Stimulated activated naive CD8-positive, alpha-beta T cell treated with anti-CD3 and anti-CD28 coated beads, Interleukin-15, amount 100 ng/mL, for 72 hours (primary cell): ENCODE results near the gene MUC4.
"Not testable (repeated sequence)": the region's sequence is repeated elsewhere in the genome, so short reads cannot be mapped to it uniquely, and the experiment has no call there.

ENCODE experiments used
- ATAC-seq: fragments of 150-1000 bp; cut with Tn5 transposase; 2 replicates; pipeline ENCODE4 v1.10.0; 2021; ENCODE audit warnings: mild to moderate bottlenecking, moderate library complexity
- DNase-seq, 2 donors: peaks; one replicate each; pipeline ENCODE4 v3.0.0; 2021 to 2022
- H3K27ac Mint-ChIP-seq, 2 donors: one replicate each; pipeline ENCODE4 v1.8.0; 2022; ENCODE audit warnings: mild to moderate bottlenecking in 2 of 2, mixed read lengths in 2 of 2, moderate library complexity in 2 of 2
- H3K27me3 Mint-ChIP-seq: one replicate; pipeline ENCODE4 v1.8.0; 2022; ENCODE audit warnings: mixed read lengths
- H3K4me1 Mint-ChIP-seq: one replicate; pipeline ENCODE4 v1.8.0; 2022; ENCODE audit warnings: mild to moderate bottlenecking, mixed read lengths
- H3K4me3 Mint-ChIP-seq, 2 donors: one replicate each; pipeline ENCODE4 v1.8.0; 2022; ENCODE audit warnings: mild to moderate bottlenecking in 2 of 2, mixed read lengths in 2 of 2, moderate library complexity in 1 of 2
- H3K9me3 Mint-ChIP-seq, 2 donors: one replicate each; pipeline ENCODE4 v1.8.0; 2022; ENCODE audit warnings: mixed read lengths in 2 of 2

Gene MUC4

DNA sequence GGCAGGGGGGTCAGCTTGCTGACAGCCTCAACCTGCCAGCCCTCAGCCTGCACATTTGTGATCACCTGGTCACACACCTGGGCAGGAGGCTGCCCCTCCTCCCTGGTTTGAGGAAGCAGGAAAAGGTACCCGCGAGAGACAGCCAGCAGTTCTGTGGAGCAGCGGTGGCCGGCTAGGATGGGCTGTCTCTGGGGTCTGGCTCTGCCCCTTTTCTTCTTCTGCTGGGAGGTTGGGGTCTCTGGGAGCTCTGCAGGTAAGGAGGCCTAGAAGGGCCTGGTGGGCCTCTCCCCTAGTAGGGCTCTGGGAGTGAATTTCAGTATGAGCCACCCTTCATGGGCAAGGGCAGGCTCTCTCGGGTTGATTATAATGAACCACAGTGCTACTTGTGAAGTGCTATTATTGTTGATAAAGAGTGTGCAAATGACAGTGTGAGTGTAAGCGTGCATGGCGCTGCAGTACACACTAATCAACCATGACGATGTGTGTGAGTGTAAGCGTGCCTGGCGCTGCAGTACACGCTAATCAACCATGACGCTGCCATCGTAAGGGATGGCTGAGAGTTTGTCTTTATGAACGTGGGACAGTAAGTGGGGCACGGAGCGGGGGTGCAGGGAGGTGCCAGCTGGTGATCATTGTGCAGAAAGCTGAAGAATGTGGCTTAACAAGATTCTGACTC, 90.8 kb downstream of the MUC4 start, which contains the start of gene MUC20:
Gene MUC20 (plus strand): TSS at position 148 of the 676 bp plus-strand sequence. CDS start 30 bp downstream, at position 178.
- Mint-ChIP-seq H3K27ac (peak within 1 kb of the TSS in 1 of 2 donors; percentile 21), H3K4me3 (peak within 1 kb of the TSS; percentile 41 to 68), H3K4me1 (peaks cover 24% of the 10 kb centered on the region)
- not testable (repeated sequence) for H3K27me3 Mint-ChIP-seq, DNase-seq, H3K9me3 Mint-ChIP-seq
- peak; percentile 57 for ATAC-seq

DNA sequence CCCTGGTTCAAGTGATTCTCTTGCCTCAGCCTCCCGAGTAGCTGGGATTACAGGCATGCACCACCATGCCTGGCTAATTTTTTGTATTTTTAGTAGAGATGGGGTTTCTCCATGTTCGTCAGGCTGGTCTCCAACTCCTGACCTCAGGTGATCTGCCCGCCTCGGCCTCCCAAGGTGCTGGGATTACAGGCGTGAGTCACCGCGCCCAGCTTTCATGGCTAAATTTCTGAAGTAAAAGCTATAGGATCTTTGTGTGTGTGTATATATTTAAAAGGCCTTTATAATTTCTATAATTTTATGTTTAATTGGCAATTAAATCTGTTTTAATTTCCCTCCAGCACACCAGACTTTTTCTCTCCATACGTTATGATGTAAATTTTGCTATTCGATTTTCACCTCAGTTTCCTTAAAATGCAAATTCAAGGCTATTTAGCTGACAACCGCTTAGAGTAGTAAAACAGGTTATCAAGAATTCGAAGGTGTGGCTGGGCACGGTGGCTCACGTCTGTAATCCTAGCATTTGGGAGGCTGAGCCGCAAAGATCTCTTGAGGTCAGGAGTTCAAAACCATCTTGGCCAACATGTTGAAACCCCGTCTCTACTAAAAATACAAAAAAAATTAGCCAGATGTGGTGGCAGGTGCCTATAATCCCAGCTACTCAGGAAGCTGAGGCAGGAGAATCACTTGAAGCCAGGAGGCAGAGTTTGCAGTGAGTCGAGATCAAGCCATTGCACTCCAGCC, 92.0 kb downstream of the MUC4 start:
- not testable (repeated sequence) for DNase-seq, H3K9me3 Mint-ChIP-seq, H3K27ac Mint-ChIP-seq, H3K4me3 Mint-ChIP-seq, H3K27me3 Mint-ChIP-seq, ATAC-seq
- peaks cover 27% of the 10 kb centered on the region for H3K4me1 Mint-ChIP-seq

DNA sequence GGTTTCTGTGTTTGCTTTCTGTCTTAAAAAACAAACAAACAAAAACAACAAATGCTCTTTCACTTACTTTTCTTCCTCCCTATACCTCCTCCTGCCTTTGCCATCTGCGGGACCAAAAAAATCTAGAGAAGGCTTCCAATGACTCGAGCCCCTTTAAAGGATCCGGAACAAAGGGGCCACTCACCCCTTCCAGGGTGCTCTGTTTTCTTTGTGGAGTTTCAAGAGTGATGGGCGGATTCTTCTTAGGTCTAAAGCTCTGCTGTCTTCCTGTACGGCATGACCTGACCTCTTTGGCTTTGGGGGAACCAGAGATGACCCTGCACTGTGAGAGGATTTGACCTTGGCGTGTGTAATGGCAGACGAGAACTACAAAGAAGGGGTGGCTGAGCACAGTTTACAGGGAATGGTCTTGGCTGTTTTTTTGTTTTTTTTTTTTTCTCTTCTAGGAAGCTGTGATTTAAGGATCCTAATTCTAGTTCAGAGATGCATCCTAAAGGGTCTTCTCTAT, 93.2 kb downstream of the MUC4 start:
- H3K27ac Mint-ChIP-seq = no peak overlapping the region
- peaks cover 27% of the 10 kb centered on the region for H3K4me1 Mint-ChIP-seq
- H3K4me3 Mint-ChIP-seq = no peak overlapping the region
- H3K9me3 Mint-ChIP-seq = no peaks in the 10 kb centered on the region
- no peak for DNase-seq
- no peak for ATAC-seq
- H3K27me3 Mint-ChIP-seq = no peaks in the 10 kb centered on the region

- H3K27me3 Mint-ChIP-seq = no peaks in the 10 kb centered on the region
- no peak overlapping the region for H3K4me3 Mint-ChIP-seq
- no peaks in the 10 kb centered on the region for H3K9me3 Mint-ChIP-seq
- ATAC-seq (no peak), DNase-seq (no peak)
- no peak overlapping the region for H3K27ac Mint-ChIP-seq
- H3K4me1 Mint-ChIP-seq = peaks cover 27% of the 10 kb centered on the region
These were observed 93.8 kb downstream of the MUC4 start for GRCh38 chr3:195717852-195718476.

GRCh38 chr3:195717416-195717815, 94.3 kb downstream of the MUC4 start:
- Mint-ChIP-seq H3K4me3 (no peak overlapping the region), H3K27me3 (no peaks in the 10 kb centered on the region), H3K27ac (no peak overlapping the region), H3K4me1 (peaks cover 27% of the 10 kb centered on the region), H3K9me3 (no peaks in the 10 kb centered on the region)
- DNase-seq (no peak), ATAC-seq (no peak)

DNA sequence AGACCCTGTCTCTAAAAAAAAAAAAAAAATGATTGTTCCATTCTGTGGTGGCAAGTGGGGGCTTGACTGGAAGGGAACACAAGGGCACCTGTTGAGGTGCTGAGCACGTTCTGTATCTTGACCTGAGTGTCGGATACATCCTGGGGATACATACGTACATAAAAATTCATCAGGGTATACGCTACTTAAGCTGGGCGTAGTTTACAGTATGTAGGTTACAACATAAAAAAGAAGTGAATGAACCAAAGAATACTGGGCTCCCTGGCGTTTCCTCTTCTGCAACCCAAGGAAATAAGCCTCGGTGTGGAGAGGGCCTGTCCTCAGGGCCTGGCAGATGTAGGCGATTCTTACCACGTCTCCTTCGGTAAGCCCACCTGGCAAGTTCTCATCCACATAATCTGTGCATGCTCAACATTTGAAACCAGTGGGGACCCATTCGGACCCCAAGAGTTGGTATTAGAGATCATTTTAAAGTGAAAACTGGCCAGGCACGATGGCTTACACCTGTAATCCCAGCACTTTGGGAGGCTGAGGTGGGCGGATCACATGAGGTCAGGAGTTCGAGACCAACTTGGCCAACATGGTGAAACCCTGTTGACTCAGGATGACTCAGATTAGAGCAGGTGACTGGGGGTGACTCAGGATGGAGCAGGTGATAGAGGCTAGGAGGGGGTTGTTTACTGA, 96.0 kb downstream of the MUC4 start:
- Mint-ChIP-seq H3K4me3 (no peak overlapping the region), H3K4me1 (peaks cover 22% of the 10 kb centered on the region), H3K27ac (peak overlapping the region in 1 of 2 donors; percentile 1), H3K27me3 (no peaks in the 10 kb centered on the region), H3K9me3 (no peaks in the 10 kb centered on the region)
- DNase-seq (peak in 1 of 2 donors; percentile 56), ATAC-seq (peak; percentile 69)

DNA sequence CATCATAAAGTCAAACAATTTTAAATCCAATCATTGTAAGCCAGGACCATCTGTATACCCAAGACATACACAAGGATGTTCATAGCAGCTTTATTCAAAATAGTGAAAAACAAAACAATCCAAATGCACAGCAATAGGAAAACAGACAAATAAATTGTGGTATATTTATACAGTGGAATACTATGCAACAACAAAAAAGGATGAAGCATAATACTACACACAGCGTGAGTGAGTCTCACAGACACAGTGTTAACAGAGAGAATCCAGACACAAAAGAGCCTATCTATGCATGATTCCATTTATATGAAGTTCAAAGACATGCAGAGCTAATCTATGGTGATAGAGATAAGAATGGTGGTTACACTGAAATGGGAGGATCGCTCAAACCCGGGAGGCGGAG, 96.6 kb downstream of the MUC4 start:
- ATAC-seq (no peak), DNase-seq (no peak)
- H3K4me1 Mint-ChIP-seq = peaks cover 21% of the 10 kb centered on the region
- H3K9me3 Mint-ChIP-seq = no peaks in the 10 kb centered on the region
- no peak overlapping the region for H3K27ac Mint-ChIP-seq
- H3K4me3 Mint-ChIP-seq = no peak overlapping the region
- no peaks in the 10 kb centered on the region for H3K27me3 Mint-ChIP-seq

- ATAC-seq = no peak
- DNase-seq = peak in 1 of 2 donors; percentile 7
- no peak overlapping the region for H3K4me3 Mint-ChIP-seq
- peak overlapping the region in 1 of 2 donors; percentile 1 for H3K27ac Mint-ChIP-seq
- H3K4me1 Mint-ChIP-seq = peaks cover 21% of the 10 kb centered on the region
- no peaks in the 10 kb centered on the region for H3K27me3 Mint-ChIP-seq
- no peaks in the 10 kb centered on the region for H3K9me3 Mint-ChIP-seq
These were observed 97.2 kb downstream of the MUC4 start for GRCh38 chr3:195714380-195715011.

DNA sequence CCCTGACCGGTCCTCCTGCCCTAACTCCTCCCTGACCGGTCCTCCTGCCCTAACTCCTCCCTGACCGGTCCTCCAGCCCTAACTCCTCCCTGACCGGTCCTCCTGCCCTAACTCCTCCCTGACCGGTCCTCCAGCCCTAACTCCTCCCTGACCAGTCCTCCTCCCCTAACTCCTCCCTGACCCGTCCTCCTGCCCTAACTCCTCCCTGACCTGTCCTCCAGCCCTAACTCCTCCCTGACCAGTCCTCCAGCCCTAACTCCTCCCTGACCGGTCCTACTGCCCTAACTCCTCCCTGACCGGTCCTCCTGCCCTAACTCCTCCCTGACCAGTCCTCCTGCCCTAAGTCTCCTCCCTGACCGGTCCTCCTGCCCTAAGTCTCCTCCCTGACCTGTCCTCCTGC, 98.6 kb downstream of the MUC4 start:
- not testable (repeated sequence) for ATAC-seq, DNase-seq, H3K27ac Mint-ChIP-seq, H3K27me3 Mint-ChIP-seq, H3K4me3 Mint-ChIP-seq, H3K9me3 Mint-ChIP-seq
- peaks cover 21% of the 10 kb centered on the region for H3K4me1 Mint-ChIP-seq

GRCh38 chr3:195712535-195712910, 99.2 kb downstream of the MUC4 start:
- ATAC-seq = peak; percentile 58
- H3K4me1 Mint-ChIP-seq = peaks cover 19% of the 10 kb centered on the region
- H3K9me3 Mint-ChIP-seq, H3K27me3 Mint-ChIP-seq, H3K27ac Mint-ChIP-seq, H3K4me3 Mint-ChIP-seq, DNase-seq: not testable (repeated sequence)

- Mint-ChIP-seq H3K4me3 (no peak overlapping the region), H3K27ac (no peak overlapping the region), H3K9me3 (no peaks in the 10 kb centered on the region), H3K27me3 (no peaks in the 10 kb centered on the region), H3K4me1 (peaks cover 13% of the 10 kb centered on the region)
- ATAC-seq (peak; percentile 65), DNase-seq (peak in 1 of 2 donors; percentile 39)
These were observed 99.8 kb downstream of the MUC4 start for GRCh38 chr3:195711813-195712534.

DNA sequence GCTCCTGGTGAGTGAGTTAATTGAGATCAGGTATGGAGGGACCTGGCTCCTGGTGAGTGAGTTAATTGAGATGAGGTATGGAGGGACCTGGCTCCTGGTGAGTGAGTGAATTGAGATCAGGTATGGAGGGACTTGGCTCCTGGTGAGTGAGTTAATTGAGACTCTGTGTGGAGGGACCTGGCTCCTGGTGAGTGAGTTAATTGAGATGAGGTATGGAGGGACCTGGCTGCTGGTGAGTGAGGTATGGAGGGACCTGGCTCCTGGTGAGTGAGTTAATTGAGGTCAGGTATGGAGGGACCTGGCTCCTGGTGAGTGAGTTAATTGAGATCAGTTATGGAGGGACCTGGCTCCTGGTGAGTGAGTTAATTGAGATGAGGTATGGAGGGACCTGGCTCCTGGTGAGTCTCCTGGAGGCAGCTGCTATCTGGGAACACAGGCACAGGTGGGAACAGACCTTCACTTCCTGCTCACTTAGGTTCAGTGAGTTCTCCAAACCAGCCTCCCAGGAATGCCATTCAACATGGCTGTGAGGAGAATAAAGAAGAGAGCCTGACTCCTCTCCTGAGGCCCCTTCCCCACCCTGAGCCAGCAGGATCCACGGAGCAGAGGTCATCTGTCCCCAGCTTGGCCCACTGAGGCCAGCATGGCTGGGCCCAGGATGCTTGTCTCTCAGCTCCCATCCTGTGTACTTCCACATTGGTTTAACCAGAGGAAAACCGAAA, 100.5 kb downstream of the MUC4 start:
- DNase-seq = peak in 1 of 2 donors; percentile 20
- not testable (repeated sequence) for H3K27me3 Mint-ChIP-seq, ATAC-seq, H3K4me1 Mint-ChIP-seq, H3K4me3 Mint-ChIP-seq, H3K9me3 Mint-ChIP-seq
- H3K27ac Mint-ChIP-seq = peak overlapping the region in 1 of 2 donors; percentile 19

- not testable (repeated sequence) for ATAC-seq, H3K9me3 Mint-ChIP-seq, DNase-seq, H3K27ac Mint-ChIP-seq, H3K27me3 Mint-ChIP-seq, H3K4me3 Mint-ChIP-seq, H3K4me1 Mint-ChIP-seq
These were observed 101.4 kb downstream of the MUC4 start for GRCh38 chr3:195710126-195710905.
